H9 (cell line): Measurements from ENCODE around the gene TMEM80. TPM values are rescaled to one million over a fixed set of nuclear protein-coding genes. Genes with fewer than 3 reads are reported as not detected.
A peak's percentile ranks its signal among the peaks of the same experiment; 100 is the strongest.

Experiments
- DNase-seq: peaks from one replicate; pipeline ENCODE4 v3.0.0-alpha.2; 2017
- H2AFZ ChIP-seq: one replicate; pipeline ENCODE4 v1.6.1; 2013; ENCODE audit warnings: mild to moderate bottlenecking, low read length, control low read depth, moderate library complexity
- H2AK5ac ChIP-seq: 2 replicates; pipeline ENCODE4 v1.6.1; 2013; ENCODE audit warnings: low read length, control low read depth, mixed read lengths; ENCODE audit not compliant: insufficient read length
- H2BK120ac ChIP-seq: one replicate; pipeline ENCODE4 v1.6.1; 2013; ENCODE audit warnings: low read depth, mild to moderate bottlenecking, low read length, control low read depth, inconsistent platforms; ENCODE audit not compliant: poor library complexity, severe bottlenecking
- H2BK12ac ChIP-seq: 2 replicates; pipeline ENCODE4 v1.6.1; 2013; ENCODE audit warnings: low read length, control low read depth, mixed read lengths, low read depth; ENCODE audit not compliant: insufficient read length
- H2BK15ac ChIP-seq: 2 replicates; pipeline ENCODE4 v1.6.1; 2013; ENCODE audit warnings: low read depth, low read length, control low read depth
- H2BK20ac ChIP-seq: one replicate; pipeline ENCODE4 v1.6.1; 2013; ENCODE audit warnings: low read depth, mild to moderate bottlenecking, low read length, control low read depth, inconsistent platforms; ENCODE audit not compliant: poor library complexity, severe bottlenecking
- H2BK5ac ChIP-seq: 2 replicates; pipeline ENCODE4 v1.6.1; 2013; ENCODE audit warnings: low read length, control low read depth, mixed read lengths; ENCODE audit not compliant: insufficient read length
- H3K14ac ChIP-seq: 2 replicates; pipeline ENCODE4 v1.6.1; 2013; ENCODE audit warnings: low read length, control low read depth; ENCODE audit not compliant: insufficient read depth
- H3K18ac ChIP-seq: 2 replicates; pipeline ENCODE4 v1.6.1; 2013; ENCODE audit warnings: low read depth, mild to moderate bottlenecking, mixed read lengths, low read length, control low read depth; ENCODE audit not compliant: insufficient read length
- H3K23ac ChIP-seq: 2 replicates; pipeline ENCODE4 v1.6.1; 2013; ENCODE audit warnings: low read length, control low read depth, mixed read lengths, low read depth; ENCODE audit not compliant: insufficient read length
- H3K23me2 ChIP-seq: 2 replicates; pipeline ENCODE4 v1.6.1; 2013; ENCODE audit warnings: low read depth, mild to moderate bottlenecking, mixed read lengths, low read length, control low read depth; ENCODE audit not compliant: insufficient read length, poor library complexity, severe bottlenecking
- H3K27ac ChIP-seq: 2 replicates; pipeline ENCODE4 v1.5.1; 2013; ENCODE audit warnings: low read length, control low read depth, mixed read lengths, low read depth; ENCODE audit not compliant: insufficient read length
- H3K27me3 ChIP-seq: 2 replicates; pipeline ENCODE4 v1.6.1; 2013; ENCODE audit warnings: low read length, control low read depth, inconsistent platforms; ENCODE audit not compliant: insufficient read depth
- H3K4ac ChIP-seq: 2 replicates; pipeline ENCODE4 v1.6.1; 2013; ENCODE audit warnings: low read depth, mild to moderate bottlenecking, control low read depth, inconsistent platforms, low read length, moderate library complexity
- H3K4me1 ChIP-seq: 2 replicates; pipeline ENCODE4 v1.6.1; 2013; ENCODE audit warnings: low read length, control low read depth, inconsistent platforms; ENCODE audit not compliant: insufficient read depth
- H3K4me2 ChIP-seq: 2 replicates; pipeline ENCODE4 v1.6.1; 2013; ENCODE audit warnings: low read length, control low read depth, mixed read lengths; ENCODE audit not compliant: insufficient read length, insufficient read depth
- H3K56ac ChIP-seq: 2 replicates; pipeline ENCODE4 v1.6.1; 2013; ENCODE audit warnings: low read depth, mild to moderate bottlenecking, mixed read lengths, low read length, control low read depth; ENCODE audit not compliant: insufficient read length
- H3K79me1 ChIP-seq: 2 replicates; pipeline ENCODE4 v1.6.1; 2013; ENCODE audit warnings: low read depth, mild to moderate bottlenecking, moderate library complexity, low read length, control low read depth, inconsistent platforms; ENCODE audit not compliant: insufficient read depth, poor library complexity, severe bottlenecking
- H3K79me2 ChIP-seq: 2 replicates; pipeline ENCODE4 v1.6.1; 2013; ENCODE audit warnings: low read length, control low read depth, inconsistent platforms; ENCODE audit not compliant: insufficient read depth
- H3K9ac ChIP-seq: 2 replicates; pipeline ENCODE4 v1.6.1; 2013; ENCODE audit warnings: low read length, control low read depth, mixed read lengths; ENCODE audit not compliant: insufficient read length; ENCODE audit errors: extremely low read depth
- H3K9me3 ChIP-seq: one replicate; pipeline ENCODE4 v1.6.1; 2013; ENCODE audit warnings: low read depth, low read length, inconsistent platforms; ENCODE audit not compliant: control insufficient read depth
- H3T11ph ChIP-seq: one replicate; pipeline ENCODE4 v1.6.1; 2013; ENCODE audit warnings: mild to moderate bottlenecking, low read length, control low read depth, inconsistent platforms
- H4K20me1 ChIP-seq: one replicate; pipeline ENCODE4 v1.6.1; 2013; ENCODE audit not compliant: control insufficient read depth, insufficient read length, insufficient read depth
- H4K5ac ChIP-seq: 2 replicates; pipeline ENCODE4 v1.6.1; 2013; ENCODE audit warnings: low read depth, mild to moderate bottlenecking, mixed read lengths, low read length, control low read depth; ENCODE audit not compliant: insufficient read length
- H4K8ac ChIP-seq: replicated peaks from 2 replicates; pipeline ENCODE4 v1.6.1; 2013; ENCODE audit warnings: low read length, control low read depth, mixed read lengths, low read depth; ENCODE audit not compliant: insufficient read length
- H4K91ac ChIP-seq: 2 replicates; pipeline ENCODE4 v1.6.1; 2013; ENCODE audit warnings: low read depth, mild to moderate bottlenecking, moderate library complexity, mixed read lengths, low read length, control low read depth; ENCODE audit not compliant: insufficient read length
- H3K27ac Mint-ChIP-seq, 3 experiments: 2 replicates in 2 of 3; 3 replicates in 1 of 3; pipeline ENCODE4 v1.8.0; 2020 to 2021; ENCODE audit warnings: mixed read lengths in 3 of 3, mild to moderate bottlenecking in 1 of 3, moderate library complexity in 1 of 3
- H3K27me3 Mint-ChIP-seq: 2 replicates; pipeline ENCODE4 v1.8.0; 2021; ENCODE audit warnings: low read depth, mild to moderate bottlenecking, moderate library complexity, mixed read lengths
- H3K36me3 Mint-ChIP-seq, 3 experiments: 2 replicates in 2 of 3; 3 replicates in 1 of 3; pipeline ENCODE4 v1.8.0; 2020 to 2021; ENCODE audit warnings: low read depth in 3 of 3, mixed read lengths in 3 of 3; ENCODE audit not compliant: insufficient read depth in 1 of 3
- H3K4me1 Mint-ChIP-seq, 2 experiments: 2 replicates each; pipeline ENCODE4 v1.8.0; 2020; ENCODE audit warnings: mixed read lengths in 2 of 2
- H3K4me3 Mint-ChIP-seq, 2 experiments: 2 replicates in 1 of 2; 3 replicates in 1 of 2; pipeline ENCODE4 v1.8.0; 2020 to 2021; ENCODE audit warnings: mild to moderate bottlenecking in 2 of 2, mixed read lengths in 2 of 2, moderate library complexity in 1 of 2
- H3K9me3 Mint-ChIP-seq, 2 experiments: 2 replicates in 1 of 2; 3 replicates in 1 of 2; pipeline ENCODE4 v1.8.0; 2020; ENCODE audit warnings: mild to moderate bottlenecking in 2 of 2, mixed read lengths in 2 of 2, moderate library complexity in 1 of 2
- CTCF ChIP-seq: fragments of 200-600 bp; sonication (generic); conservative IDR thresholded peaks from 3 replicates; pipeline ENCODE4 v1.8.0; 2021; ENCODE audit warnings: antibody characterized with exemption, mild to moderate bottlenecking
- WGBS: extraction: QIAGEN DNeasy Blood & Tissue Kit; methylation state at CpG from one replicate; pipeline ENCODE4 v1.1.7; 2013; ENCODE audit warnings: missing lambda C conversion rate, low lambda C conversion rate, mixed read lengths; ENCODE audit not compliant: insufficient read length; ENCODE audit errors: extremely low coverage; 5-methylcytosine and 5-hydroxymethylcytosine counted together
- total RNA-seq: library from RNA; stranded (reverse); gene quantifications from 2 replicates; pipeline ENCODE4 v1.2.1, GENCODE V29; 2021

Gene TMEM80
- total RNA-seq, 1 experiment from 2014 or later: 23.6 TPM

GRCh38 chr11:693415-693831, 2.2 kb upstream of the TMEM80 start:
- no peak overlapping the region for H2BK20ac ChIP-seq
- H4K91ac ChIP-seq: no peak overlapping the region
- H3K4me1 Mint-ChIP-seq: peaks cover 34 to 41% of the 10 kb centered on the region in 2 experiments
- H3K9ac ChIP-seq: no peak overlapping the region
- H4K5ac ChIP-seq: no peak overlapping the region
- H3T11ph ChIP-seq: no peak overlapping the region
- H2BK15ac ChIP-seq: no peak overlapping the region
- H3K27me3 ChIP-seq: no peaks in the 10 kb centered on the region
- H4K8ac ChIP-seq: no peak overlapping the region
- H3K23ac ChIP-seq: no peak overlapping the region
- H3K79me2 ChIP-seq: peaks cover 13% of the 10 kb centered on the region; the same call in 1 of the 2 replicates
- DNase-seq: no peak
- H3K79me1 ChIP-seq: peaks cover 3% of the 10 kb centered on the region
- no peak overlapping the region for H3K27ac ChIP-seq
- H3K36me3 Mint-ChIP-seq: peaks cover 17 to 28% (median 18%) of the 10 kb centered on the region in 3 experiments
- H3K23me2 ChIP-seq: no peaks in the 10 kb centered on the region
- peaks cover 14% of the 10 kb centered on the region; the same call in 1 of the 2 replicates for H3K4me1 ChIP-seq
- no peak overlapping the region for H2AK5ac ChIP-seq
- peak overlapping the region; percentile 76 to 80 for H3K4me3 Mint-ChIP-seq
- H2BK12ac ChIP-seq: no peak overlapping the region
- H3K56ac ChIP-seq: no peak overlapping the region
- H3K9me3 Mint-ChIP-seq: no peaks in the 10 kb centered on the region; a peak in 2 of 5 replicates
- H2AFZ ChIP-seq: no peak overlapping the region
- H3K4me2 ChIP-seq: no peak overlapping the region
- no peak overlapping the region for H2BK120ac ChIP-seq
- H3K14ac ChIP-seq: no peak overlapping the region
- no peak overlapping the region for H3K4ac ChIP-seq
- no peak overlapping the region for H3K18ac ChIP-seq
- no CpG with 5 or more reads among the region's 13 CpGs for WGBS
- peak overlapping the region in 2 of 3 experiments; percentile 44 to 64; a peak in 3 of 7 replicates for H3K27ac Mint-ChIP-seq
- no peaks in the 10 kb centered on the region for H3K9me3 ChIP-seq
- H2BK5ac ChIP-seq: no peak overlapping the region
- no peaks in the 10 kb centered on the region; the same call in 1 of the 2 replicates for H3K27me3 Mint-ChIP-seq
- no peak for TF ChIP-seq CTCF
- no peaks in the 10 kb centered on the region for H4K20me1 ChIP-seq
